Measurements from ENCODE around the gene CTBS.
A peak's percentile ranks its signal among the peaks of the same experiment; 100 is the strongest.

Gene CTBS

GRCh38 chr1:84573967-84574842 lies at the start of gene CTBS:
Gene CTBS (minus strand): TSS chr1:84574440. CDS start chr1:84574415, 25 bp downstream.
- TF ChIP-seq CTCF (conservative IDR thresholded peaks at IDR 0.05; ENCODE audit: control insufficient read depth, insufficient read depth, low read depth, low read length), result no peak
- H3K4me3 ChIP-seq (ENCODE audit: control insufficient read depth, low read depth, low read length), result peak within 1 kb of the TSS; percentile 71
- peak; percentile 90 for DNase-seq (ENCODE audit: low read depth)

GRCh38 chr1:84621553-84621952 lies 47.3 kb upstream of the CTBS start:
- no peak overlapping the region for H3K4me3 ChIP-seq (ENCODE audit: control insufficient read depth, low read depth, low read length)
- no peak for DNase-seq (ENCODE audit: low read depth)
- no peak for TF ChIP-seq CTCF (conservative IDR thresholded peaks at IDR 0.05; ENCODE audit: control insufficient read depth, insufficient read depth, low read depth, low read length)

- peak overlapping the region; percentile 63 for H3K4me3 ChIP-seq (ENCODE audit: control insufficient read depth, low read depth, low read length)
- TF ChIP-seq CTCF (conservative IDR thresholded peaks at IDR 0.05; ENCODE audit: control insufficient read depth, insufficient read depth, low read depth, low read length), result peak; percentile 39
- DNase-seq (ENCODE audit: low read depth), result peak; percentile 75
Observed at GRCh38 chr1:84620720-84621313, 46.6 kb upstream of the CTBS start.

- peak overlapping the region; percentile 12 for H3K4me3 ChIP-seq (ENCODE audit: control insufficient read depth, low read depth, low read length)
Observed at GRCh38 chr1:84619383-84620102, 45.3 kb upstream of the CTBS start.

GRCh38 chr1:84617349-84617748 lies 43.1 kb upstream of the CTBS start:
- TF ChIP-seq CTCF (conservative IDR thresholded peaks at IDR 0.05; ENCODE audit: control insufficient read depth, insufficient read depth, low read depth, low read length), result no peak
- DNase-seq (ENCODE audit: low read depth), result no peak
- no peak overlapping the region for H3K4me3 ChIP-seq (ENCODE audit: control insufficient read depth, low read depth, low read length)

More at GRCh38 chr1:84619383-84620102, 45.3 kb upstream of the CTBS start:
- TF ChIP-seq CTCF (conservative IDR thresholded peaks at IDR 0.05; ENCODE audit: control insufficient read depth, insufficient read depth, low read depth, low read length), result no peak
- DNase-seq (ENCODE audit: low read depth), result peak; percentile 88

GRCh38 chr1:84615790-84616189 lies 41.5 kb upstream of the CTBS start:
- no peak overlapping the region for H3K4me3 ChIP-seq (ENCODE audit: control insufficient read depth, low read depth, low read length)
- TF ChIP-seq CTCF (conservative IDR thresholded peaks at IDR 0.05; ENCODE audit: control insufficient read depth, insufficient read depth, low read depth, low read length), result no peak
- no peak for DNase-seq (ENCODE audit: low read depth)
